ENCODE measurements around the gene CFAP54. TPM values are rescaled to one million over a fixed set of nuclear protein-coding genes. Genes with fewer than 3 reads are reported as not detected.
"Not testable (repeated sequence)": the region's sequence is repeated elsewhere in the genome, so short reads cannot be mapped to it uniquely, and the experiment has no call there.

The CFAP54 gene
- polyA plus RNA-seq, 5 donors: 1.1 to 3.2 (median 2.5) TPM

DNA sequence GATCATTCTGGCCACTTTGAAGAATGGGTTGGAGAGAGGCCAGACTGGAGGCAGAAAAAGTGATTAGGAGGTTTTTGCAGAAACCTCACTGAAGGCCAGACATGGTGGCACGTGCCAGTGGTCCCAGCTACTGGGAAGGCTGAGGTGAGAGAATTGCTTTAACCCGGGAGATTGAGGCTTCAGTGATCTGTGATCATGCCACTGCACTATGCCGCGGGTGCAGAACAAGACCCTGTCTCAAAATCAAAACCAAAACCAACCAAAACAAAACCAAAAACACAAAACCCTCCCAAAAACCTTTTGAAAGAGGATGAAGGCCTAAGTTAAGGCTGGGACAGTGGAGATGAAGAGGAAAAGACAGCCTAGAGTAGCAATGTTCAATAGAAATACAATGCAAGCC lies 15.2 kb upstream of the CFAP54 start:
- DNase-seq: no peak

DNA sequence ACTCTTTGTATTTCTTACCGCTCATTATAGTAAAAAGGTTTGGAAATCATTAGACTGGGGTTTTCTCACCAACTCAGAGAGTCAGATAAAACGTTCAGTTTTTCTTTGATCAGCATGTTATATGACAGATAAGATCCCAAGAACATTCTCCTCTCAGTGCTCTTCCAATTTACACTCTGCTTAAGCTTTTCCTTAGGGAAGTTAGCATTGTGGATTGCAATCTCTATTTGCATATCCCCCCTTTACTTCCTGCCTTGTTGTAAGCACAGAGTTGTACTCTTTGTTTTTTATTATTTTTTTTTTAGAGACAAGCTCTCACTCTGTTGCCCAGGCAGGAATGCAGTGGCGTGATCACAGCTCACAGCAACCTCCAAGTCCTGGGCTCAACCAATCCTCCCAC lies 11.4 kb upstream of the CFAP54 start:
- no peak for DNase-seq

DNA sequence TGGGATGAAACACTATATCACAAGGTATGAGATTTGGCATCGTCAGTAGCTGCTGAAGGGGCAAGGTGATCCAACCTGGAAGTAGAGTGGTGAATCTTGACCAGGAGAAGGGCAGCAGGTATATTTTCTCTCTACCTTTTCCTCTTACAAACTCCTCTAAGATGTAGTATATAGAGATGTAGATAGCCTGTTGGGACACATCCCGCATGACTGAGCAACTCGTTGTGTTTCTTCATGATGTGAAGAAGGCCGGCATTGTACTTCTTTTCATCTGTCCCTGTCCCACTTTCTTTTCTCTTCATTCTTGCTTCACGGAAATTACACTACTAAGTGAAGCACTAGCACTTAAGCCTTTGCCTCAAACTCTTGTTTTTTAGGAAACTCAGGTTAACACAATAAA lies 7.3 kb upstream of the CFAP54 start:
- no peak for DNase-seq

DNA sequence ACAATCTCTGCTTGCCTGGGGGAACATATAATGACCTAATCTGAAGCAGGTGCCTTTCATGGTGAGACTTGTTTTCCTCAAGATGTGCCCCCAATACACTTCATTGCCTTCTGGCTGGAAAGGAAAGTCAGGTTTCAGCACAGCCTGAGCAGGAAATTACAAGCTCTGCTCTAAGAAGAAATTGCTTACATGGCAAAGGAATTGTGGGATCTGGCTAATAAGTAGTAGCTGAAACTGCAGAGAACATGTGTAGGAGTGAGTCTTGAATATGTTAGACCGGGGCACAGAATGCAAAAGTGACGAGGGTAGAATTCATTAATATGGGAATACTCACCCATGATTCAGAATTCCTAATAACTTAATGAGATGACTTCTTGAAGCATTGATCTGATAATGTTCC lies 6.3 kb upstream of the CFAP54 start:
- DNase-seq: no peak

DNA sequence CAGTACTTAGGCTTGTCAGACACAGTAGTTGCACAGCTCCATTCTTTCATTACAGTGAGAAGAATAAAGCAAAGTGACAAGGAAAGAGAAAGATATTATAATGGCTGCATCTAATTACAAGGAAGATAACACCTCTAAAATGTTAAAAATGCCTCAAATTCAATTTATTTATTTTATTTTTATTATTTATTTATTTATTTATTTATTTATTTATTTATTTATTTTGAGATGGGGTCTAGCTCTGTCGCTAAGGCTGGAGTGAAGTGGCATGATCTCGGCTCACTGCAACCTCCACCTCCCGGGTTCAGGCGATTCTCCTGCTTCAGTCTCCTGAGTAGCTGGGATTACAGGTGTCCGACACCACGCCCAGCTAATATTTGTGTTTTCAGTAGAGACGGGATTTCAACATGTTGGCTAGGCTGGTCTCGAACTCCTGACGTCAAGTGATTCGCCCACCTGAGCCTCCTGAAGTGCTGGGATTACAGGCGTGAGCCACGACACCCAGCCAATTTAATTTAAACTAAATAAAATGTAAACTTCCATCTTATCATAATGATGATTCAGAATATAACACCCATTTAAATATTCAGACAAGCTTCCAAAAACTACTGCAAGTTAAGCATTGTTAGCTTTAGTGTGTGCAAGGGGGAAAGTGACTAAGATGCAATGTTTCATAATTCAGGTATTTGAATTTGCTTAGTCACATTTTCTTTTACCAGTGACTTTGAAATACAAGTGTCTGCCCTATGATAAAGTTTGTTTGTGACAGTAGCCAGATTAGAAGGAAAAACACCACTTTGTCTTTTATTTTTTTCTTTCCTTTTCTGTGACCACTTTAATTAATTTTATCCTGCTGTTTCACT lies 2.4 kb upstream of the CFAP54 start:
- no peak for DNase-seq

DNA sequence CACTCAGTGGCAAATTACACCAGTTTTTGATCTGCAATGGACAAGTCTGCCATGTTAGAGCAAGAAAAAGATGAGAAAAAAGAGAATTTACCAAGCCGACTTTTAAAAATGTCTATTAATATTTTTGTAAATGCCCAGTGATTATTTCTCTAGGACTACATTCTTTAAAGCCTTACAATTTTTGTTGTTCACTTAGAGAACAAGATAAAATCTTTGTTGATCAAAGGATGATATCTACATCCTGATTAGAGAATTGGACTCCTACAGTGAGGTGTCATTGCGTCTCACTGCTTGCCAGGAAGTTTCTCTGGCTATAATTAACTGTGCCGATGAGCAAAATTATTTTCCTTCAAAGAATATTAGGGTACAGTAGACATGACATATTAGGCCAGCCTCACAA lies 1.7 kb upstream of the CFAP54 start:
- DNase-seq: no peak

DNA sequence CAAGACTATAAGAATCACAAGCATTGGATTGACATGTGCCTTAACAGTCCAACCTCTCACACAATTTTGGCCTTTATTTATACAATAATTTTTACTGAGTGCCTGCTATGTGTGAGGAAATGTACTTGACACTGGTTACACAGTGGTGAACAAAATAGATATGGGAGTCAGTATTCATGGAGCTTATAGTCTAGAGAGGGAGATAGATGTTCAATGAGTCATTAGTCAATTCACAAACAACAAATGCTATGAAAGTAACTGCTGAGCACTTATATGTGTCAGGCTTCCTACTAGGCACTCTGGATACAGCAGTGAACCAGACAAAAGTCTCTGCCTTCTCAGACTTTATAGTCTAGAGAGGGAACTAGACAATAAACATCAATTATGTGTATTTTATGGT lies 3.7 kb downstream of the CFAP54 start:
- DNase-seq: no peak

DNA sequence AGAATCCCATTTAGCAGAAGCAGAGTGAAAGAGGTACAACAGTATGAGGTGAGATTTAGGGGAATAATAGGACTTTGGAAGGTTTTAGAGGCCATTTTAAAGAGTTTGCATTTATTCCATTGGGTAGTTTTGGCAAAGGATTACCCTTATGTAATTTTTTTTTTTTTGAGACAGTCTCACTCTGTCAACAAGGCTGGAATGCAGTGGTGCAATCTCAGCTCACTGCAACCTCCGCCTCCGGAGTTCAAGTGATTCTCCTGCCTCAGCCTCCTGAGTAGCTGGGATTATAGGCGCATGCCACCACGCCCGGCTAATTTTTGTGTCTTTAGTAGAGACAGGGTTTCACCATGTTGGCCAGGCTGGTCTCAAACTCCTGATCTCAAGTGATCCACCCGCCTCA lies 4.8 kb downstream of the CFAP54 start:
- DNase-seq: not testable (repeated sequence)

DNA sequence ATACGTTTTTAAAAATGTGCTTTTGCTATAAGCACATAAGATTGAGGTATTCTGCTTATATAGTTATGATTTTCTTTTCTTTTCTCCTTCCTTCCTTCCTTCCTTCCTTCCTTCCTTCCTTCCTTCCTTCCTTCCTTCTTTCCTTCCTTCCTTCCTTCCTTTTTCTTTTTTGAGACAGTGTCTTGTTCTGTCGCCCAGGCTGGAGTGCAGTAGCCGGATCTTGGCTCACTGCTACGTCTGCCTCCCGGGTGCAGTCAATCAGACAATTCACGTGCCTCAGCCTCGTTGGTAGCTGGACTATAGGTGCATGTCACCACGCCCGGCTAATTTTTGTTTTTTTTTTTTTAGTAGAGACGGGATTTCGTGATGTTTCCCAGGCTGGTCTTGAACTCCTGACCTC lies 5.8 kb downstream of the CFAP54 start:
- DNase-seq: no peak

DNA sequence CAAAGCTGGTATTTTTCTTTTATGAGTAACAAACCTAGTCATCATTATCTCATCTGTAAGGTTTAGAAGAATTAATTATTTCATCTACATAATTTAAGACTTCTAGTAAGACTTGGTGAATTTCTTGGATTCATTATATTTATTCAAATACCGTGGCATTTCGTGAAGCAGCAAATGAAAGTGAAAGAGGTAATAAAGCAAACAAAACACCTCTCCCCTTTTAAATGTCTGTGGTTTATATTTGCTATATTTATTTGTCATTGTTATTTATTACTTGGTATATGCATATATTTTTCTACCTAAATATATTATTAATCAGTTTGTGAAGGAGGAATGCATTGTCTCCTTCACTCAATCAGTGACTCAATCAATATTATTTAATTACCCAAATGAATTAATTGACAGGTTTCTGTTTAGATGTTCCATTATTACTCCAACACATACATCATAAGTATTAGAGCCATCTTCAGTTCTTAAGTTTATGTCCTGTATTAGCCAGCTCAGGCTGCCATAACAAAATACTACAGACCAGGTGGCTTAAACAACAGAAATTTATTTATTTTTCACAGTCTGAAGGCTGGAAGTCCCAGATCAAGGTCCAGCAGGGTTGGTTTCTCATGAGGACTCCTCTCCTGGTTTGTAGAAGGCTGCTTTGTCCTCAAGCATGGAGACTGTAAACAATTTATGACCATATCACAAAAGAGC lies 6.6 kb downstream of the CFAP54 start:
- no peak for DNase-seq

DNA sequence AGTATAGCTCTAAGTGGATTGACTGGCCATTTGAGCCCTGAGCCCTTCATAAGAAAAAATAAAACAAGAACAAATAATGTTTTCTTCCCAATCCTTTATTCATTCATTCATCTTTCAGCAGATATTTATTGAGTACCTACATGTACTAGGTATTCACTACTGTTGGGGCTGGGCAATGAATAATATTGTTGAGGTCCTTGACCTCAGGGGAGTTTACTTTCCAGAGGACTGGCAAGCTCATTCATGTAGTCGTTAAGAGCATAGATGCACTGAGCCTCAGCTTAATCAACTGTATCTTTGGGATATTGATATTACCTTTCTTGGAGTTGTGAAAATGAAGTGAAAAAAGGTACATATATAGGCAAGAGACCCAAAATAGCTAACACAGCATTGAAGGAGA lies 7.6 kb downstream of the CFAP54 start:
- DNase-seq: no peak

DNA sequence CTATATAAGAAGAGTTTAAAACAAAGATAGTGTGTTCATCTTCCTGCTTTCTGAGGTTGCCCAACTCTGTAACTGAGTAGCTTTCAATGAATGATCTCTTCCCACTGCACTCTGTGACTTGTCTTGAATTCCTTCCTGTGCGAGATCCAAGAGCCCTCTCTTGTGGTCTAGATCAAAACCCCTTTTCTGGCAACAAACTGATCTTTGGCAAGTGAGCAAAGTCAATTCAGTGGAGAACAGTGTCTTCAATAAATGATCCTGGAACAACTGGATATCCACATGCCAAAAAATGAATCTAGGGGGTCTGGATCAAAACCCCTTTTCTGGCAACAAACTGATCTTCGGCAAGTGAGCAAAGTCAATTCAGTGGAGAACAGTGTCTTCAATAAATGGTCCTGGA lies 8.5 kb downstream of the CFAP54 start:
- no peak for DNase-seq

DNA sequence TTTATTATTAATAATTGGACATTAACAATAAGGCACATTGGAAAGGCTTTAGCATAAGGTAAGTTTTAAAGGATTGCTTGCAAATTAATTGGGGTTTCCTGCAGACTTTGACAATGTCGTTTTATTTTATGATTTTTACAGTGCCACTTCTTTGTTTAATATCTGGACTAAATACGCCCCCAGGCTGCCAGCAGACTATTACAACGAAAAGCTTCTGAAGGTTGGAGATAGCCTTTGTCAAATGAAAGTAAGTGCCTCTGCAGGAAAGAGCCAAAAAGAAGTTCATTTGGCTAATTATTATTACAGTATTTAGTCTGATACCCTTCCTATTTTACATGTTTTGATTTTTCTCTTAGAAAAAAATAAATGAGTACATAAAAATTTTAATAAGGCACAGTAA lies 11.3 kb downstream of the CFAP54 start:
- DNase-seq: no peak

DNA sequence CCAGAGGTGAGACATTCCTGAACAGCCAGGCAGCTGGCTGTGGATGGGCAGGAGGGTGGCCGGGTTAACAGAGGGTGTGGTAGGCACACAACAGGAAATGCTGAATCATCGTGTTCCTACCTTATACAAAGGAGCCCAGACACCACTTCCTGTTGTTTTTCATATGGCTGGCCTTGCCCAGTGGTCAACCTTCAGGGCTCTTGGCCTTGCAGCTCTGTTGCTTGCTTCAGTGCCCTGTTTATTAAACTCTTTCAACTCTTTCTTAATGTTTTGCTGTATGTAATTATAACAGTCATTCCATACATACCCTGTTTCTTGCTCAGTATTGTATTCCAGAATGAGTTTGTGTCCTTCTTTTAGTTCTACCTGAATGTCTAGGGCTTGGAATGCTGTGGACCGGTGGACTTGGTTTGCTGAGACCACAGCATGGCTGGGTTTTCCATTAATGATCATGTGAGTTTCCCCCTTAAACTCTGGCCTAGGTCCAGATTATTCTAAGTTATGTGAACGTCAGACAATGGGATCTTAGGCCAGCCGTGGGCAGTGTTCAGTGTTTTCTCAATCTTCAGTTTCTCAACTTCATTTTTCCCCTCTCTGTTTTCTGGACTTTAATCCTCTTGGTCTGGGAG lies 11.9 kb downstream of the CFAP54 start:
- no peak for DNase-seq

DNA sequence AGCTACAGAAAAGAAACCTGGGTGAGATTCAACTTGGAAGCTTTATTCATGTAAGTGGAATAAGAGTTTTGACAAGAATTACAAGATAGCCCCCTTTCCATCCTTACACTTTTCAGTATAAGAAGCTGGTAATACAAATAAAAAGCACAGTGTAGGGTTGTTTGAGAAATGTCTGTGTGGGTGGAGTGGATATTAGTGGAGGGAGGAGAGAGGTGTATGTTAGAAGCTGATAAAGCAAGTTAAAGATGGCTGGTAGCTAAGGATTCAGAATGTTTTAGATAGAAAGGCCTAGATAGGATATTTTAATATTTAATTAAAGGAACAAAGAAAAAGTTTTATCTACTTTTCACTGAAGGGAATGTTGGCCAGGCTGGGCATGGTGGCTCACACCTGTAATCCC lies 12.5 kb downstream of the CFAP54 start:
- DNase-seq: no peak

DNA sequence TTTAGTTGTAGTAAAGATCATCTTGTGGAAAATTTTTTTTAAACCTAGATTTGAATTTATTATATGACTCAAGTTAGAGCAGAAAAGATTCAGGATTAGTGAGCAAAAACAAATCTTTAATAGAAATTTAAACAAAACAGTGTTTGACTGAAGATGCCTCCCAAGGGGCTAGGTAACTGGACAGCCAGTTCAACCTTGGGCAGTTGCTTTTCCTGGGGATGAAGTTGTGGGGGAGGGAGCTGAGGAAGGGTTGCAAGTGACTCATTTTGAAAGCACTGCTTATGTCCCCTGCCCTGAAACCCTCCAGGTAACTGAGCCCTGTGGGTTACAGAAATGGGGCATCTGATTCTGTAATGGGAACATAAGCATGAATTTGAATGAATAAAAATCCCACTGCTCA lies 13.1 kb downstream of the CFAP54 start:
- no peak for DNase-seq

DNA sequence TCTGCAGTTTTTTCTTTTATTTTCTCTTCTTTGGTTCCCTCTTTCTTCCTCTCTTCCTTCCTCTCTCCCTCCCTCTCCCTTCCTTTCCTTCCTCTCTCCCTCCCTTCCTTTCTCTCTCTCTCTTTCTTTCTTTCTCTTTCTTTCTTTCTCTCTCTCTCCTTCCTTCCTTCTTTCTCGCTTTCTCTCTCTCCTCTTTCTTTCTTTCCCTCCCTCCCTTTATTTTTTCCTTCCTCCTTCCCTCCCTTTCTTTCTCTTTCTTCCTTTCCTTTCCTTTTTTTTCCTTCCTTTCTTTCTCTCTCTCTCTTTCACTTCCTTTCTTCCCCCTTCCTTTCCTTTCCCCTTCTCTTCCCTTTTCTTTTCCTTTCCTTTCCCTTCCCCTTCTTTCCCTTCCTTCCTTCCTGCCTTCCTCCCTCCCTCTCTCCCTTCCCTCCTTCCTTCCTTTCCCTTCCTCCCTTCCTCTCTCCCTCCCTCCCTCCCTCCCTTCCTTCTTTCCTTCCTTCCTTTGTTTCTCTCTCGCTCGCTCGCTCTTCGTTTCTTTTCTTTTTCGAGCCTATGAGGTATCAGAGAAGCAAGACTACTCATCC lies 13.7 kb downstream of the CFAP54 start:
- DNase-seq: no peak

DNA sequence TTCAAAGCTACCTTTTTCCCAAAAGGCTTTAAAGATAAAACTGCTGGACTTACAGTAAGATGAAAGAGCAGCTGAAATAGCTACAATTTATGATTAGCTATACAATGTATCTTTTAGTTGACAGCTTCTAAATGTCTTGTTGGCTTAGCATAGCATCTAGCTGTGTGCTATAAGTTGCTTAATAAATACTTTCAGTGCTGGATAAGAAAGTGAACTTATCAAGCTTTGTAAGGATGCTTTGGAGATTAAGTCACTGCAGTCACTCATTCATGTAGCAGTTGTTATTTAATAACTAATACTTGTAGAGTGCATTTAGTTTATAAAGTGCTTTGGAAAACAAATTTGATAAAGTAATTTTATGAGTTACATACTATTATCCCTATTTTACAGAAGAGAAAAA lies 14.6 kb downstream of the CFAP54 start:
- DNase-seq: no peak

DNA sequence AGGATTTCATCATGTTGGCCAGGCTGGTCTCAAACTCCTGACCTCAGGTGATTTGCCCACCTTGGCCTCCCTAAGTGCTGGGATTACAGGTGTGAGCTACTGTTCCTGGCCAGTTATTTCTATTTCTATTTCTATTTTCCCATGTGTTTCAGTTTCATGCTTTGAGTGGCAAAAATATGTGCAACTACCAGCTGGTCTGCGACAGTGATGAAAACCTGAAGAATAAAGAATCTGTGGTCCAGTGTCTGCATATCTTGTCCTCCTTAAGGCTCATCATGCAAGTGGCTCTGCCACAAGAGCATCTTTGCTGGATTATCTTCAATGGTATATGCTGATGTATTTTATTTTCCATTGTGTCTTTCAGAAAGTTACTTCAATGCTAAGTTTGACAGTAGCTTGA lies 17.4 kb downstream of the CFAP54 start:
- no peak for DNase-seq

DNA sequence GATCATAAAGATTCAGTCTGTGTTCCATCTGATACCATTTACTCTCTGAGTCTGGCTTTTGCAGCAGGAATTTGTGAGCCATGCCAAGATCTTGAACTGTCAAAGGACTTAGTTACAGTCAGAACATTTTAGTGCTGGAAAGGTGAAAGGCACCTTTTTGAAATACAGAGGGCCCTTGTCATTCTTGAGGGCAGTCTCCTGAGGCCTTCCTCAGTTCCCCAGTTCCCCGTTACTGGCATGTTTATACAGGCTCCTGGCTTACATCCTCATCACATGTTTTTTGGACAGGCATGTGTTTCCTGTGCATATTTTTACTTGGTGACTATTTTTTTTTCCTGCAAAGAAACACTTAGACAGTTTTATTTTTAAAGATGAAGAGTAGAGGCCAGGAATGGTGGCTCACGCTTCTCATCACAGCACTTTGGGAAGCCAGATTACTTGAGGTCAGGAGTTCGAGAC lies 21.0 kb downstream of the CFAP54 start:
- peak in 1 of 2 donors; percentile 15 for DNase-seq

DNA sequence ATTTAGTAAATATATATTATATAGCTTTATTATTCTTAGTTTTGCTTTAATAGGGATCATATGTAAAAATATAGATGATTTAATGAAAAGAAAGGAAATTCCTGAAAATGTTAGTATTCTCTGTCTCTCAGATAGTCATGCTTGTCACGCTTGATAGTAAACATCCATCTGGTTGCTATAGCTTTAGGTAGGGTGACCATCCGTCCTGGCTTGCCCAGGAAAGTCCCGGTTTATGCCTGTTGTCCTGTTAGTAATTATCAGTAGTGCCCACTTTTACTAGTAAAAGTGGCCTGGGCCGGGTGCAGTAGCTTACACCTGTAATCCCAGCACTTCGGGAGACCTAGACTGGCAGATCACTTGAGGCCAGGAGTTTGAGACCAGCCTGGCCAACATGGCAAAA lies 23.8 kb downstream of the CFAP54 start:
- no peak for DNase-seq

DNA sequence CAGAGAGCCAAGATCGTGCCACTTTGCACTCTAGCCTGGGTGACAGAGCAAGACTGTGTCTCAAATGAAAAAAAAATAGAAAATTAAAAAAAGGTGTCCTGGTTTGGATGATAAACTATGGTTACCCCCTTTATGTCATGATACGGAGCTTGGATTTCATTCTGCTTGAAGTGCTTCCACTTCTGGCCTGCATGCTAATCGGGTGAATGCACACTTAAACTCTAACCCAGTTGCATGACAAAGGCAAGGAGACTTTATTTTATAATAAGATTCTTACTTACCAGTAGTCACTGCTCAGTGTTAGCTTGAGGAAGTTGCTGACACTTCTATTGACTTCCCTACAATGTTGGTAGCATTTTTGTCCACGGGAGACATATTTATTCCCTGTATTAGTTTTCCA lies 24.3 kb downstream of the CFAP54 start:
- DNase-seq: no peak

DNA sequence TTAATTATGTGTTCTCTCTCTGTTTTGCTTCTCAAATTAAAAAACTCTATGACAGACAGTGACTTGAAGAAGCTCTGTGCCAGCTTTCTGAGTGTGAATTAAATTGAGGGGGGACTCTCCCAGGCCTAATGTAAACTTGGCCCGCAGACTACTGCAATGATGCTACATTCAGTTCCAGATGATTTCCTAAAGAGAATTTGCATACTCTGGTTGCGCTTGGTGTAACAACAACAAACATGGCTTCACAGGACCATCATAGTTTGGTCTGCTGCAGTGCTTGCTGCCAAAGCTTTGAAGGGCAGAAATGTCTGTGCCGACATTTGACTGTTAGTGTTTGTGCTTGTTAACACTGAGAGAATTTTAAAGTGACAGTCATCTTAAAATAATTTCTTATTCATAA lies 25.0 kb downstream of the CFAP54 start:
- DNase-seq: peak; percentile 44 to 65
